Activated naive CD4-positive, alpha-beta T cell treated with anti-CD3 and anti-CD28 coated beads, Interleukin-2, amount 50 U/mL, for 72 hours (primary cell): ENCODE measurements around the gene FGFRL1. TPM values are rescaled to one million over a fixed set of nuclear protein-coding genes. Genes with fewer than 3 reads are reported as not detected.
A peak's percentile ranks its signal among the peaks of the same experiment; 100 is the strongest.

Source experiments
- ATAC-seq, 2 donors: fragments of 150-1000 bp; cut with Tn5 transposase; 2 replicates each; pipeline ENCODE4 v1.10.0; 2021; ENCODE audit warnings: mild to moderate bottlenecking in 2 of 2, moderate library complexity in 2 of 2
- DNase-seq, 2 donors: peaks; one replicate each; pipeline ENCODE4 v3.0.0; 2021 to 2022; ENCODE audit warnings: low spot score in 2 of 2
- H3K27ac Mint-ChIP-seq, 2 donors: one replicate each; pipeline ENCODE4 v1.8.0; 2022; ENCODE audit warnings: mild to moderate bottlenecking in 2 of 2, mixed read lengths in 2 of 2
- H3K36me3 Mint-ChIP-seq, 2 donors: one replicate each; pipeline ENCODE4 v1.8.0; 2022; ENCODE audit warnings: mixed read lengths in 2 of 2
- H3K9me3 Mint-ChIP-seq, 2 donors: one replicate each; pipeline ENCODE4 v1.8.0; 2022; ENCODE audit warnings: mixed read lengths in 2 of 2
- total RNA-seq, 2 donors: library from RNA; stranded (reverse); gene quantifications; one replicate each; pipeline ENCODE4 v1.2.3, GENCODE V29; 2022

Gene FGFRL1
- total RNA-seq, 2 donors from 2014 or later: 10.3 to 27.6 TPM

DNA sequence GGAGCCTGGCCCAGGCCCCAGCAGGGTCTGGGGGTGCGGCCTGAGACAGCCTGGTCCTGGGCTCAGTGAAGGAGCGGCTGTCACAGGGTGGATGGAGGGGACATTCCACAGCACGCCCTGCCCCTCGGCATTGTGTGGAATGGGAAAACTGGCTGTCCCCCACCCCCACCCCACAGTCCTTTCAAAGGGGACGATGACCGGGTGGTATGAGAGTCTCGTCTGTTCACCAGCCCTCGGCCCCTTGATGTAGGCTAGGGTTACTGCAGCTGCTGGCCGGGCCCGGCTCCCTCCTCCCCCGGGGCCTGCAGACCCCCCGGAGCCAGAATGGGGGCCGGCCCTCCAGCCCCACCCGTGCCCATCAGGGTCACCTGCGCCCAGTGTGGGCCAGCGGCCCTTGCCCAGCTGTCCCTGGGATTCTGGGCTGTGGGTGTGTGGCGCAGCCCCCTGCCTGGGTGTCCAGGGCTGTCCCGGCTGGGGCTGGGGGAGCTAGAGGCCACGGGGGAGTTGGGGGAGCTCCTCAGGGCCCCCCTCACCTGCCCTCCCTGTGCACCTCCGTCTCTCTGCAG, 11.7 kb downstream of the FGFRL1 start:
- no peak for ATAC-seq

DNA sequence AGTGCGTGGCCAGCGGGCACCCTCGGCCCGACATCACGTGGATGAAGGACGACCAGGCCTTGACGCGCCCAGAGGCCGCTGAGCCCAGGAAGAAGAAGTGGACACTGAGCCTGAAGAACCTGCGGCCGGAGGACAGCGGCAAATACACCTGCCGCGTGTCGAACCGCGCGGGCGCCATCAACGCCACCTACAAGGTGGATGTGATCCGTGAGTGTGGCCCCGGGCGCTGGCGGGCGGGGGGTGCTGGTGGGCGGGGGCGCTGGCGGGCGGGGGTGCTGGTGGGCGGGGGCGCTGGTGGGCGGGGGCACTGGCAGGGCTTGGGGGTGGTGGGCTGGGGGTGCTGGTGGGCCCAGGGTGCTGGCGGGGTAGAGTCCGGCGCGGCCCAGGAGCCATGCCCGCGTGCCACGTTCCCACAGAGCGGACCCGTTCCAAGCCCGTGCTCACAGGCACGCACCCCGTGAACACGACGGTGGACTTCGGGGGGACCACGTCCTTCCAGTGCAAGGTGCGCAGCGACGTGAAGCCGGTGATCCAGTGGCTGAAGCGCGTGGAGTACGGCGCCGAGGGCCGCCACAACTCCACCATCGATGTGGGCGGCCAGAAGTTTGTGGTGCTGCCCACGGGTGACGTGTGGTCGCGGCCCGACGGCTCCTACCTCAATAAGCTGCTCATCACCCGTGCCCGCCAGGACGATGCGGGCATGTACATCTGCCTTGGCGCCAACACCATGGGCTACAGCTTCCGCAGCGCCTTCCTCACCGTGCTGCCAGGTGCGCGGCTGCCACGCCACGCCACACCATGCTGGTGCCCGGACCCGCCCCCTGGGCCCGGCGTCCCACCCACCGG, 12.7 kb downstream of the FGFRL1 start:
- no peak for DNase-seq
- ATAC-seq: no peak
- Mint-ChIP-seq H3K36me3 (peaks cover 0 to 6% of the 10 kb centered on the region in 2 donors), H3K27ac (no peak overlapping the region), H3K9me3 (no peaks in the 10 kb centered on the region)

More for the DNA sequence above, 11.7 kb downstream of the FGFRL1 start:
- DNase-seq: no peak
- Mint-ChIP-seq H3K36me3 (peaks cover 0 to 6% of the 10 kb centered on the region in 2 donors), H3K27ac (no peak overlapping the region), H3K9me3 (no peaks in the 10 kb centered on the region)

DNA sequence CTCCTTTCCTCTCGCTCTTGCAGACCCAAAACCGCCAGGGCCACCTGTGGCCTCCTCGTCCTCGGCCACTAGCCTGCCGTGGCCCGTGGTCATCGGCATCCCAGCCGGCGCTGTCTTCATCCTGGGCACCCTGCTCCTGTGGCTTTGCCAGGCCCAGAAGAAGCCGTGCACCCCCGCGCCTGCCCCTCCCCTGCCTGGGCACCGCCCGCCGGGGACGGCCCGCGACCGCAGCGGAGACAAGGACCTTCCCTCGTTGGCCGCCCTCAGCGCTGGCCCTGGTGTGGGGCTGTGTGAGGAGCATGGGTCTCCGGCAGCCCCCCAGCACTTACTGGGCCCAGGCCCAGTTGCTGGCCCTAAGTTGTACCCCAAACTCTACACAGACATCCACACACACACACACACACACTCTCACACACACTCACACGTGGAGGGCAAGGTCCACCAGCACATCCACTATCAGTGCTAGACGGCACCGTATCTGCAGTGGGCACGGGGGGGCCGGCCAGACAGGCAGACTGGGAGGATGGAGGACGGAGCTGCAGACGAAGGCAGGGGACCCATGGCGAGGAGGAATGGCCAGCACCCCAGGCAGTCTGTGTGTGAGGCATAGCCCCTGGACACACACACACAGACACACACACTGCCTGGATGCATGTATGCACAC, 13.6 kb downstream of the FGFRL1 start:
- DNase-seq: no peak
- Mint-ChIP-seq H3K27ac (peak overlapping the region in 1 of 2 donors; percentile 44), H3K9me3 (no peaks in the 10 kb centered on the region), H3K36me3 (peaks cover 0 to 6% of the 10 kb centered on the region in 2 donors)
- no peak for ATAC-seq

DNA sequence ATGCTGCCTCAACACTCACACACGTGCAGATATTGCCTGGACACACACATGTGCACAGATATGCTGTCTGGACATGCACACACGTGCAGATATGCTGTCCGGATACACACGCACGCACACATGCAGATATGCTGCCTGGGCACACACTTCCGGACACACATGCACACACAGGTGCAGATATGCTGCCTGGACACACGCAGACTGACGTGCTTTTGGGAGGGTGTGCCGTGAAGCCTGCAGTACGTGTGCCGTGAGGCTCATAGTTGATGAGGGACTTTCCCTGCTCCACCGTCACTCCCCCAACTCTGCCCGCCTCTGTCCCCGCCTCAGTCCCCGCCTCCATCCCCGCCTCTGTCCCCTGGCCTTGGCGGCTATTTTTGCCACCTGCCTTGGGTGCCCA, 14.7 kb downstream of the FGFRL1 start:
- ATAC-seq: peak; percentile 69 to 84
- Mint-ChIP-seq H3K36me3 (peaks cover 0 to 6% of the 10 kb centered on the region in 2 donors), H3K9me3 (no peaks in the 10 kb centered on the region), H3K27ac (no peak overlapping the region)
- peak in 1 of 2 donors; percentile 60 for DNase-seq

DNA sequence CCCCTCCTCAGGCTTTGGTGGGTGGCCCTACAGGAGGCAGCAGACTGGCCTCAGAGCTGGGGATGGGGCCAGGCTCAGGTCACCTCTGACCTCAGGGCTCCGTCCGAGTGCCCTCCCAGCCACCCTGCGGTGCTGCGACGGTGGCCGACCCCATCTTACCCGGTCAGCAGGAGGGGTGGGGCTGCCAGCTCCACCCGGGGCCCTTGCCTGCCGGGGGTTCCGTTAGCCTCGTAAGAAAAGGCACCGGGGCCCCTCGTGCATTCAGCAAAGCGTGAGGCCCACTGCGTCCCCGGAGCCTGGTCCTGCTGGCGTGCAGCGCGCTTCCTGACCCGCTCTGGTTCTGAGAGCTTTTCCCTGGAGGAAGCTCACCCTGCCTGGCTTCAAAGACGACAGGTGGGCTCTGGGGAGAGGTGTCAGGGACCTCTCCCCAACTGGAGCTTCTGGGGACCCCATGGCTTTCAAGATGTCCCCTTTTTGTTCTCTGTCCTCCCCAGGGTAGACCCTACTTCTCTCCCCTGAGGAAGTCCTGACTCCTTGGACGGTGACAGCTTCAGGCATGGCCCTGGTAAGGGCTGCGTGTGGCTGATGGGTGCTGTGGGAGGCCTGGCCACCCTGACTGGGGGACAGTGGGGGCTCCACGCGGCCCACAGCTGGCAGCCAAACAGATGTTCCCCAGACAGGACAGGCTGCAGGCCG, 15.9 kb downstream of the FGFRL1 start:
- Mint-ChIP-seq H3K9me3 (no peaks in the 10 kb centered on the region), H3K27ac (no peak overlapping the region), H3K36me3 (peaks cover 0 to 6% of the 10 kb centered on the region in 2 donors)
- DNase-seq (no peak), ATAC-seq (no peak)

DNA sequence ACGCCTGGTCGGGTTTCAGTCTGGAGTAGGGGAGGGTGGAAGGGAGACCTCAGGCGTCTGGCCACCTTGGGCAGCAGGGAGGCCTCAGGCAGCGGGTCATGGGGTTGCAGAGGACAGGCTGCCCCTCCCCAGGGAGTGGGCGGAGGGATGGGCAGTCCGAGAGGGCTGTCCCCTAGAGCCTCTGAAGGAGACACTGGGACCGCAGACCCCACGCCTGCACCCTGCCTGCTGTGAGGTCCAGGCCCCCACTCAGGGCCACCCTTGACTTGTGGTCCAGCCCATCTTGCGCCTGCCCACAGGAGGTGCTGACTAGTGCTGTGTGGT, 16.5 kb downstream of the FGFRL1 start:
- H3K9me3 Mint-ChIP-seq: no peaks in the 10 kb centered on the region
- DNase-seq (no peak), ATAC-seq (no peak)
- no peak overlapping the region for H3K27ac Mint-ChIP-seq
- H3K36me3 Mint-ChIP-seq: peaks cover 0 to 6% of the 10 kb centered on the region in 2 donors

DNA sequence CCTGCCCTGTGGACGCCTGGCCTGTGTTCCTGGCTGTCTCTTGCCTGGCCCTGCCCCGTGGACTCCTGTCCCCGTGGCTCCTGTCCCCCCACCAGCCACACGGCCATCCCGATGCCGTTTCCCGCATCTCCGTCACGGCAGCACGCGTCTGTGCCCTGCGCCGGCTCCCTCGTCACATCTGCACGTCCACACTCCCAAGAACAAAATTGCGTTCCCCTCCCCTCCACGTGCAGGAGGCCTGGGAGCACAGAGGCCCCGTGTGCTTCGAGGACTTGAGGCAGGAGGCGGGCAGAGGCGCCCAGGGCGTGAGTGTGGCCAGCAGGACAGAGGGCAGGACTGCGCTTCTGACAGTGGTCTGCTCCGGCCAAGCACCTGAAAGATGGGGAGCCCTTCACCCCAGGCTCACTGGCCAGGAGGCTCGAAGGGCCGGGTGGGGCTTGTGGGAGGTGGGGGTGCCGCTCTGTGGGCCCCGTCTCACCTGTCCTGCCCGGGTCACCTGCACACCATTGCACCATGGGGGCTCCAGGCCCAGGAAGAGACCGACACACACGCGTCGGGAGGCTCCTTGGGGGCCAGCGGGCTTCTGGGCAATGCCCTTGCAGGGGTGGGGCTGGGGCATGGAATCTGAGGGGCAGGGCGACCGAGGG, 17.3 kb downstream of the FGFRL1 start:
- Mint-ChIP-seq H3K9me3 (no peaks in the 10 kb centered on the region), H3K27ac (peak overlapping the region in 1 of 2 donors; percentile 44), H3K36me3 (peaks cover 0 to 6% of the 10 kb centered on the region in 2 donors)
- DNase-seq (no peak), ATAC-seq (no peak)

DNA sequence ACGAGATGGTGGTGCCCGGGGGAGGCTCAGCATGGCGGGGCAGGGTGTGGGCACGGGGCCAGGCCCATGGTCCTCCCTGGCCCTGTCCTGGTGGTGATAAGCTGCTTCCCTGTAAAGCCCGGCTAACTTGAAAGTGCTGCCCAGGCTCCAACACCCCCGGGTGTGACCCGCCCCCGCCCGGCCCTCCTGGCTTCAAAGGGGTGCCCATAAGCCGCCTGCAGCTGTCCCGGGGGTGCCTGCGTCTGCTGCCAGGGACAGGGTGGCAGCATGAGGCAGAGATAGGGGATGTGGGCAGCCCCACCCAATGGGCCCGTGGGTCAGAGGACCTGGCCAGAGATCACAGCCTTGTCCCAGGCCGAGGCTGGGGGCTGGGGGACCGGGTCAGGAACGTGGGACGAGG, 18.1 kb downstream of the FGFRL1 start:
- Mint-ChIP-seq H3K27ac (no peak overlapping the region), H3K36me3 (peaks cover 0 to 6% of the 10 kb centered on the region in 2 donors), H3K9me3 (no peaks in the 10 kb centered on the region)
- no peak for DNase-seq
- ATAC-seq: peak in 1 of 2 donors; percentile 9

DNA sequence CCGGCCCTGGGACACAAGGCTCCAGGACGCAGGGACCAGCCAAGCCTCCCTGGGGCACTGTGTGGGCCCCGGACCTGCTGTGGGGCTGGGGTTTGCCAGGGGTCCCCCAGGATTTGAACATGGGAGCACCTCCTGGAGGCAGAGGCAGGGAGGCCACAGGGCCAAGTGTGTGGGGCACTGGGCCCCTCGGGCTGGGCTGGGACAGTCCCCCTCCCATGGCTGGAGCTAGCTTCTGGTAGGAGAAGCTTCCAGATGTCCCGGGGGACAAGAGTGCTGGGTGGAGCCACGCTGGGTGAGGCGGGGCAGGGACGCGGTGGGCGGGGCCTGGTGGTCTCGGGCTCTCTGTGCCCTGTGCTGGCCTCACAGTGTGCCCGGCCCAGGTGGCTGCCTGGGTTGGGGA, 18.6 kb downstream of the FGFRL1 start:
- ATAC-seq (no peak), DNase-seq (no peak)
- Mint-ChIP-seq H3K27ac (no peak overlapping the region), H3K9me3 (no peaks in the 10 kb centered on the region), H3K36me3 (peaks cover 0 to 4% of the 10 kb centered on the region in 2 donors)

DNA sequence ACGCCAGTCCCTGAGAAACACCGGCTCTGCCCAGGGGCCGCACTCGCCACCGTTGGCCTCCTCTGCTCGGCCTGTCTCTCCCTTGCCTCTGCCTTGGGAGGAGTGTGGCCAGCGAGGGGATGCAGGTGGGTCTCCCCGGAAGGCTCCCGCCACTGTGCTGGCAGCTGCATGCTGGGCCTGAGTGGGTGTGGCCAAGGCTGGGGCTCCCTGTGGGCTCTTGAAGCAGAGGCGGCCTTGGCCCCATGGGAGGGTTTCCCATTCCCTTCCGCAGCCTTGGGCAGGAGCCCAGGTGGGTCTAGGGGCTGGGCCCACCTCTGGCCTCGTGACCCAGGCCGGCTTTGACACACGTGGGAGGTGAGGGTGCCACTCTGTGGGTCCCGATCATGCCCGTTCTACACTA, 19.1 kb downstream of the FGFRL1 start:
- no peak overlapping the region for H3K27ac Mint-ChIP-seq
- DNase-seq: no peak
- no peaks in the 10 kb centered on the region for H3K9me3 Mint-ChIP-seq
- no peak for ATAC-seq
- H3K36me3 Mint-ChIP-seq: no peaks in the 10 kb centered on the region

DNA sequence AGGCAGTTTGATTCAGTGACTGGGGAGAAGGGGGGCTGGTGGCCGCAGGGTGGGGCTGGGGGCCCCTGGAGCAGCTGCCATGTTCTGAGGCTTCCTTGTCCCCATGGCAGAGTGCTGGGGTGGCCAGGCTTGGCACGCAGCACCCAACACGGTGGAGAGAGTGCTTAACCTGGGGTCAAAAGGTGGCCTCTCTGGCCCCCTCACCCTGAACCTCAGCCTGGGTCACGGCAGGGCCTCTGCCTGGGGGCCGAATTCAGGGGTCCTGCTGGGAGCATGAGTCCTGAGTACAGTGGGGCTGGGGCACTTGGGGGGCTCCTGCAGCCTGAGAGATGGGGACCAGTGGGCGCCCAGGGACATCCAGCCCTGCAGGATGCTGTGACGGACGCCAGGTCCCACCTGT, 19.9 kb downstream of the FGFRL1 start:
- H3K9me3 Mint-ChIP-seq: no peaks in the 10 kb centered on the region
- ATAC-seq: no peak

DNA sequence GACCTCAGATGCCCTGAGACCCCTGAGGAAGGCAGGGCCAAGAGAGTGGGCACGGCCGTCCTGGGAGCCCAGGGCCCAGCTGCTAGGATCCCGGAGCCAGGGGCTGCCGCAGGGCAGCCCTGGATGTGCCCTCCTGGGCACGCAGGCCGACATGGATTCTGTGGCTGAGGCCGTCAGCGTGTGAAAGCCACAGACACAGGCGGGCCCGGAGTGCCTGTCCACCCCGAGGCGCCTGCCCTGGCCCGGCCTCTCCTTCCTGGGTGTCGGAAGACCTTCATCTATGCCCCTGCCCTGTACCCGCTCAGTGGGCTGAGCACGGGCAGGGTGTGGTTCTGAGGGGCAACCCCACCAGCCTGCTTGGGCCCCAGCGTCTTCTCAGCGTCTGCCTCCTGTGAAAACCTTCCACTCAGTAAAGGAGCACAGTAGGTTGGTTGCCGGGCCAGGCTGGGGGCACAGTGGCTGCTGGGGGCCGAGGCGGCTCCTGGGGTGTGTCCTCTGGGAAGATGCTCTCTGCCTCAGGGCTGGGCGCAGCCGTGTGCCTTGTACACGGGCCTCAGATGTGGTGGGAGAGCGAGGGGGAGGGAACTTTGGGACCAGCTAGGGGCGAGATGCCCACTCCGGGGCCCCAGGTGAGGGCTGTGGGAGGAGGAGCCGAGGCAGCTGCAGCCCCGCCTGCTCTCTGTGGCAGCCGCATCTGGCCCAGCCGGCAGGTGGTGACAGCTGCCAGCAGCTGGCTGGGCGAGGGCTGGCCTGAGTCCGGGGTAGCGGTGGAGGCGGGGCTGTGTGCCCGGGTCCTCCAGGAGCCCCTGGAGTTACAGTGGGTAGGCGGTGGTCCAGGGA, 20.8 kb downstream of the FGFRL1 start:
- ATAC-seq: peak in 1 of 2 donors; percentile 27
- DNase-seq: no peak
- Mint-ChIP-seq H3K36me3 (no peaks in the 10 kb centered on the region), H3K27ac (no peak overlapping the region), H3K9me3 (no peaks in the 10 kb centered on the region)

More for the DNA sequence above, 19.9 kb downstream of the FGFRL1 start:
- H3K36me3 Mint-ChIP-seq: no peaks in the 10 kb centered on the region
- no peak overlapping the region for H3K27ac Mint-ChIP-seq
- no peak for DNase-seq

DNA sequence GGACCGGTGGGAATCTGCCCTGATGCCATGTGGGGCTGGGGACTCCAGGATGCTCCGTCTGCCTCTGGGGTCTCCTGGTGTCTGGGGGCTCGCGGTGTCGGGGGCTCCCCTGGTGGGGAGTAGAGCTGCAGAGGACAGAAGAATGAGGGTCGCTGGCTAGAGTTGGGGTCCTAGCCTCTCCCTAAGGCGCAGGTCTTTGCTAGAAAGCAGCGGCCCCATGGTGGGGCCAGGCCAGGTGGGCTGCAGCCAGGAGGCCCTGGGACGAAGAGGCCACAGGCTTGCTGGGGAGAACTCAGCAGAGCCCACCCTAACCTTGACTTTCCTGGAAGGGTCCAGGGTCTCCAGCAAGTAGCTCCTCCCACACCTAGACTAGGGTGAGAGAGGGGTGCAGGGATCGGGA, 21.4 kb downstream of the FGFRL1 start:
- Mint-ChIP-seq H3K36me3 (no peaks in the 10 kb centered on the region), H3K27ac (no peak overlapping the region), H3K9me3 (no peaks in the 10 kb centered on the region)
- ATAC-seq: no peak
- no peak for DNase-seq

DNA sequence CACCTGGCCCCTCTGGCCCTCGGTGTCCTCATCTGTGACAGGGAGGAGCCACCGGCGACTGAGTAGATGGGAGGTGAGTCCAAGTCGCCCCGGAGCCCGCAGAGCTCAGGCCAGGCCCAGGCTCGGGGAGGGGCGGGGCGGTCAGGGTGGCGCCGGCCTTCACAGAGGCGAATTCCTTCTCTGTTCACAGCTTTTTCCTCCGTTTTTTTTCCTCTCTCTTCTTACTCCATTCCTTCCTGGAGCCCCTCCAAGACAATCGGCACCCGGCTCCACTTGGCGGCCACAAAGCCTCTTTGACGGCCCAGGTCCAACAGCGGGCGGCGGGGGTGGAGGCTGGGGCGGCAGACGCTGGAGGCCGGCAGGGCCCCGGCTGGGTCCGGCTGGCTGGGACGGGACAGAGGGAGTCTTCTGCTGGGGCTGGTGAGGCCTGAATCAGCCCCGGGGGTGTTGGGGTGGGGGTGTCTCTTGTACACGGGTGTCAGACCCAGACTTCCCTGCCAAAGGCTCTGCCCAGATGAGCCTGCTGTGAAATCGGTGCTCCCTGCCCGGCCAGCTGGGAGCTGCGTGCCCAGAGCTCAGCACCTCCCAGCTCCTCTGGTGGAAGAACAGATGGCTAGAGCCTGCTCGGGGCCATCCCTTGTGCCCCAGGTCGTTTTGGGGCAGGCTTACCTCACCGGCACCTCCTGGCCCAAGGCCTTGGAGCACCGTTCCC, 22.6 kb downstream of the FGFRL1 start:
- ATAC-seq (no peak), DNase-seq (no peak)
- no peaks in the 10 kb centered on the region for H3K9me3 Mint-ChIP-seq
- no peak overlapping the region for H3K27ac Mint-ChIP-seq
- H3K36me3 Mint-ChIP-seq: no peaks in the 10 kb centered on the region

DNA sequence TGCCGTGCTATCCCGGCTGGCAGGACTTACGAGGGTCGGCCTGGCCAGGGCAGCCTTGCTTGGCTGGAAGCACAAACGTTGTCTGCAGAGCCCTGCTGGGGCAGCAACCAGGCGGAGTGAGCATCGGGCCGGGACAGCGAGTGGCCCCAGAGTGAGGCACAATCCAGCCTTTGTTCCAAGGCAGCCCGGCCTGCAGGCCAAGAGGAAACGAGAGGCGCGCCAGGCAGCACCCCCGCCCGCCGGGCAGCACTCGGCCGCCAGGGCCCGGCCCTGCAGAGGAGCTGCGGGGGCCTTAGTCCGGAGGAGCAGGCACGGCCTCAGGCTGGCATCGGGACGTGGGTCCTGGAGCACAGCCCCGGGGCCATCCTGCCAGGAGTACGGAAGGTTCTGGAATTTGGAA, 24.1 kb downstream of the FGFRL1 start:
- Mint-ChIP-seq H3K36me3 (no peaks in the 10 kb centered on the region), H3K27ac (no peak overlapping the region), H3K9me3 (no peaks in the 10 kb centered on the region)
- DNase-seq (no peak), ATAC-seq (no peak)
